LHCN-M2 (cell line): ENCODE measurements around the gene PLEKHM3. TPM values are rescaled to one million over a fixed set of nuclear protein-coding genes. Genes with fewer than 3 reads are reported as not detected.
"Not testable (repeated sequence)": the region's sequence is repeated elsewhere in the genome, so short reads cannot be mapped to it uniquely, and the experiment has no call there.

Source experiments
- DNase-seq: peaks from one replicate; pipeline ENCODE4 v3.0.0-alpha.2; 2012; ENCODE audit warnings: low read depth
- total RNA-seq: library from RNA; depleted of rRNA; stranded (reverse); fragments of >200 nt; gene quantifications from 2 replicates; pipeline ENCODE4 v1.2.3, GENCODE V29; 2014

The PLEKHM3 gene
- total RNA-seq, 1 experiment from 2014 or later, result 7.5 TPM

GRCh38 chr2:207825978-207826377, 199.3 kb downstream of the PLEKHM3 start:
- DNase-seq, result no peak

- no peak for DNase-seq
These were observed 200.0 kb downstream of the PLEKHM3 start for GRCh38 chr2:207825045-207825954.

GRCh38 chr2:207823865-207824264, 201.5 kb downstream of the PLEKHM3 start:
- no peak for DNase-seq

GRCh38 chr2:207819839-207820784, 205.2 kb downstream of the PLEKHM3 start:
- no peak for DNase-seq

- no peak for DNase-seq
These were observed 206.1 kb downstream of the PLEKHM3 start for GRCh38 chr2:207819021-207819797.

GRCh38 chr2:207816546-207816945, 208.8 kb downstream of the PLEKHM3 start:
- peak; percentile 63 for DNase-seq

GRCh38 chr2:207815254-207815653, 210.1 kb downstream of the PLEKHM3 start:
- DNase-seq, result no peak

GRCh38 chr2:207813942-207814341, 211.4 kb downstream of the PLEKHM3 start:
- DNase-seq, result no peak

GRCh38 chr2:207813221-207813916, 212.0 kb downstream of the PLEKHM3 start:
- no peak for DNase-seq

GRCh38 chr2:207812726-207813080, 212.6 kb downstream of the PLEKHM3 start:
- DNase-seq, result no peak

- DNase-seq, result no peak
These were observed 213.1 kb downstream of the PLEKHM3 start for GRCh38 chr2:207812058-207812725.

GRCh38 chr2:207811658-207812057, 213.7 kb downstream of the PLEKHM3 start:
- DNase-seq, result not testable (repeated sequence)

- DNase-seq, result no peak
These were observed 215.0 kb downstream of the PLEKHM3 start for GRCh38 chr2:207810200-207810788.

GRCh38 chr2:207808119-207808518, 217.2 kb downstream of the PLEKHM3 start:
- no peak for DNase-seq

GRCh38 chr2:207807516-207807915, 217.8 kb downstream of the PLEKHM3 start:
- DNase-seq, result no peak

- peak; percentile 61 for DNase-seq
These were observed 219.6 kb downstream of the PLEKHM3 start for GRCh38 chr2:207805566-207806226.

GRCh38 chr2:207802650-207803049, 222.7 kb downstream of the PLEKHM3 start:
- DNase-seq, result no peak

- no peak for DNase-seq
These were observed 224.1 kb downstream of the PLEKHM3 start for GRCh38 chr2:207801259-207801658.
